Liver (tissue), 3 donors: ENCODE measurements around the gene PARD6B.

ENCODE experiments used
- RAD21 ChIP-seq, 2 donors: IDR thresholded peaks; 2 replicates each; pipeline ENCODE4 v1.6.1; 2016; ENCODE audit warnings: antibody characterized with exemption in 2 of 2, mild to moderate bottlenecking in 2 of 2
- RXRA ChIP-seq, 2 donors: IDR thresholded peaks; 2 replicates each; pipeline ENCODE4 v1.6.1; 2017 to 2018; ENCODE audit warnings: antibody characterized with exemption in 2 of 2, mild to moderate bottlenecking in 1 of 2
- YY1 ChIP-seq: IDR thresholded peaks from 2 replicates; pipeline ENCODE4 v1.6.1; 2016; ENCODE audit warnings: antibody characterized with exemption, mild to moderate bottlenecking
- TF ChIP-seq, protein P1 (sequence below): IDR thresholded peaks from 2 replicates; pipeline ENCODE4 v1.6.1; 2016; ENCODE audit warnings: antibody characterized with exemption, mild to moderate bottlenecking
- TF ChIP-seq, protein P2 (sequence below): fragments of 150-350 bp; IDR thresholded peaks from 2 replicates; pipeline ENCODE4 v1.5.1; 2017; ENCODE audit warnings: improper control_type of control experiment, low read depth, low read length; ENCODE audit not compliant: missing input control
- donor health status: healthy.
- donor health status: healthy.

DNA sequence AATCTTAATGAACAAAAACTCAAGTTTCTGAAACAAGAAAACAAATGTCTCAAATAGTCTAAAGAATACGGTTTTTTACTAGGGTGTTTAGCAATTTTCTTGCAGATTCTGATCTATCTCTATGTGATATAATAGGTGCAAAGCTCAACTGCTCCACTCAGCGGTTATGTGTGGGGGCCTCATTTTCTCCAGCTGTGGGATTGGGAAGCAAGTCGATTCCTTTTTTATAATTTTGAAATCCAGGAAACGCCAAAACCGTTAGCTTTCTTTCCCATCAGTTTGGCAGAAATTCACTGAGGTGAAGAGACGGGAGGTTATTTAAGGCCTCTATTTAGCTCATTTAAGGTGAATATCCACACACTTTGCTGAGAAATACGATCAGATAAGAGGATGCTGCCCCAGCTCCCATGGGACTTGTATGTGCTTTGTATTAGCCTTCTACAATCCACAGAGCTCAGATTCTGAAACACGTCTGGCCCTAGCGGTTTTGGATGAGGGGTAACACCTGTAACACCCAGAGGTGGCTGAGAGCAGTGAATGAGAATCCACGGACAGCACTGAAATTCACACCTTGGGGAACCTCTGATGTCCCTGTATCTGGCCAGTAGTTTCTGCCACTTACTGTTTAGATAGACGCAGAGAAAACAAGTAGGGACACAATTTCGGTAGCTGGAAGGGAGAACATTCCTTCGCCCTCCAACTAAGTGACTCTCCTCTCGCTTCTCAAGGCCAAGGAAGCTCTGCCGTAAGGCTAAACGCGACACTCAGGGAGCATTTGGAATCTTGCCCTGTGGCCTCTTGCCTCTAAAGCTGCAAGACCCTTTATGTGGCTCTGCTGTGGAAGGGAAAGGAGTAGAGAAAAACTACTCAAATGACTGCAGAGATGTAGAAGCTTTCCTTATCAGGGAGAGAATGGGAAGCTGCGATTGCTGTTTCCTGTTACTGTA lies 56.9 kb downstream of the PARD6B start:
- TF ChIP-seq, protein P1, sequence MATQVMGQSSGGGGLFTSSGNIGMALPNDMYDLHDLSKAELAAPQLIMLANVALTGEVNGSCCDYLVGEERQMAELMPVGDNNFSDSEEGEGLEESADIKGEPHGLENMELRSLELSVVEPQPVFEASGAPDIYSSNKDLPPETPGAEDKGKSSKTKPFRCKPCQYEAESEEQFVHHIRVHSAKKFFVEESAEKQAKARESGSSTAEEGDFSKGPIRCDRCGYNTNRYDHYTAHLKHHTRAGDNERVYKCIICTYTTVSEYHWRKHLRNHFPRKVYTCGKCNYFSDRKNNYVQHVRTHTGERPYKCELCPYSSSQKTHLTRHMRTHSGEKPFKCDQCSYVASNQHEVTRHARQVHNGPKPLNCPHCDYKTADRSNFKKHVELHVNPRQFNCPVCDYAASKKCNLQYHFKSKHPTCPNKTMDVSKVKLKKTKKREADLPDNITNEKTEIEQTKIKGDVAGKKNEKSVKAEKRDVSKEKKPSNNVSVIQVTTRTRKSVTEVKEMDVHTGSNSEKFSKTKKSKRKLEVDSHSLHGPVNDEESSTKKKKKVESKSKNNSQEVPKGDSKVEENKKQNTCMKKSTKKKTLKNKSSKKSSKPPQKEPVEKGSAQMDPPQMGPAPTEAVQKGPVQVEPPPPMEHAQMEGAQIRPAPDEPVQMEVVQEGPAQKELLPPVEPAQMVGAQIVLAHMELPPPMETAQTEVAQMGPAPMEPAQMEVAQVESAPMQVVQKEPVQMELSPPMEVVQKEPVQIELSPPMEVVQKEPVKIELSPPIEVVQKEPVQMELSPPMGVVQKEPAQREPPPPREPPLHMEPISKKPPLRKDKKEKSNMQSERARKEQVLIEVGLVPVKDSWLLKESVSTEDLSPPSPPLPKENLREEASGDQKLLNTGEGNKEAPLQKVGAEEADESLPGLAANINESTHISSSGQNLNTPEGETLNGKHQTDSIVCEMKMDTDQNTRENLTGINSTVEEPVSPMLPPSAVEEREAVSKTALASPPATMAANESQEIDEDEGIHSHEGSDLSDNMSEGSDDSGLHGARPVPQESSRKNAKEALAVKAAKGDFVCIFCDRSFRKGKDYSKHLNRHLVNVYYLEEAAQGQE = no peak
- TF ChIP-seq, protein P2, sequence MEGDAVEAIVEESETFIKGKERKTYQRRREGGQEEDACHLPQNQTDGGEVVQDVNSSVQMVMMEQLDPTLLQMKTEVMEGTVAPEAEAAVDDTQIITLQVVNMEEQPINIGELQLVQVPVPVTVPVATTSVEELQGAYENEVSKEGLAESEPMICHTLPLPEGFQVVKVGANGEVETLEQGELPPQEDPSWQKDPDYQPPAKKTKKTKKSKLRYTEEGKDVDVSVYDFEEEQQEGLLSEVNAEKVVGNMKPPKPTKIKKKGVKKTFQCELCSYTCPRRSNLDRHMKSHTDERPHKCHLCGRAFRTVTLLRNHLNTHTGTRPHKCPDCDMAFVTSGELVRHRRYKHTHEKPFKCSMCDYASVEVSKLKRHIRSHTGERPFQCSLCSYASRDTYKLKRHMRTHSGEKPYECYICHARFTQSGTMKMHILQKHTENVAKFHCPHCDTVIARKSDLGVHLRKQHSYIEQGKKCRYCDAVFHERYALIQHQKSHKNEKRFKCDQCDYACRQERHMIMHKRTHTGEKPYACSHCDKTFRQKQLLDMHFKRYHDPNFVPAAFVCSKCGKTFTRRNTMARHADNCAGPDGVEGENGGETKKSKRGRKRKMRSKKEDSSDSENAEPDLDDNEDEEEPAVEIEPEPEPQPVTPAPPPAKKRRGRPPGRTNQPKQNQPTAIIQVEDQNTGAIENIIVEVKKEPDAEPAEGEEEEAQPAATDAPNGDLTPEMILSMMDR = peak; percentile 53
- TF ChIP-seq RAD21 (IDR thresholded peaks at IDR 0.05) = peak; percentile 57 to 82
- peak in 1 of 2 donors; percentile 34 for TF ChIP-seq RXRA (IDR thresholded peaks at IDR 0.05)
- peak; percentile 13 for TF ChIP-seq YY1
